MCF 10A (cell line): ENCODE data around the gene RDH11. TPM values are rescaled to one million over a fixed set of nuclear protein-coding genes. Genes with fewer than 3 reads are reported as not detected.

Source experiments
- BruUV-seq: library from RNA; stranded (reverse); fragments of 400-500 nt; replicated peaks from 2 replicates; lab custom pipeline; 2021; lab: Mats Ljungman, UMichigan
- CTCF ChIA-PET: fragments of 300-600 bp; sonication (Branson Sonifier 250); formaldehyde crosslinking; extraction: SDS; loops from one replicate; lab custom pipeline; 2021; ENCODE audit warnings: antibody characterized with exemption, inconsistent platforms; lab: Yijun Ruan, JAX
- POLR2A ChIA-PET: fragments of 300-600, 350-650 bp; sonication (Branson Sonifier 250); formaldehyde crosslinking; extraction: SDS; loops from one replicate; lab custom pipeline; 2020; ENCODE audit warnings: antibody characterized with exemption, inconsistent platforms; lab: Yijun Ruan, JAX
- DNase-seq: peaks from one replicate; pipeline ENCODE4 v3.0.0-alpha.2; 2018; ENCODE audit not compliant: unreplicated experiment
- H3K27ac Mint-ChIP-seq: one replicate; pipeline ENCODE4 v1.8.0; 2022; ENCODE audit warnings: mild to moderate bottlenecking, low read depth, mixed read lengths; ENCODE audit not compliant: unreplicated experiment
- H3K27me3 Mint-ChIP-seq: one replicate; pipeline ENCODE4 v1.8.0; 2022; ENCODE audit warnings: mixed read lengths; ENCODE audit not compliant: insufficient read depth, unreplicated experiment
- H3K36me3 Mint-ChIP-seq: one replicate; pipeline ENCODE4 v1.8.0; 2022; ENCODE audit warnings: mild to moderate bottlenecking, moderate library complexity, mixed read lengths; ENCODE audit not compliant: insufficient read depth, unreplicated experiment
- H3K4me1 Mint-ChIP-seq: one replicate; pipeline ENCODE4 v1.8.0; 2022; ENCODE audit warnings: mixed read lengths; ENCODE audit not compliant: insufficient read depth, unreplicated experiment
- H3K4me3 Mint-ChIP-seq: one replicate; pipeline ENCODE4 v1.8.0; 2022; ENCODE audit warnings: mild to moderate bottlenecking, moderate library complexity, mixed read lengths; ENCODE audit not compliant: unreplicated experiment
- H3K9me3 Mint-ChIP-seq: one replicate; pipeline ENCODE4 v1.8.0; 2022; ENCODE audit warnings: mixed read lengths; ENCODE audit not compliant: unreplicated experiment
- CTCF ChIP-seq: fragments of 200-600 bp; IDR thresholded peaks from one replicate; pipeline ENCODE4 v1.8.0; 2022; ENCODE audit warnings: antibody characterized with exemption, mild to moderate bottlenecking; ENCODE audit not compliant: unreplicated experiment
- intact Hi-C: fragments of 100-400 bp; cut with micrococcal nuclease; formaldehyde crosslinking; loops from 2 replicates; pipeline ENCODE4 v1.14.1; 2022
- total RNA-seq: library from RNA; stranded (reverse); gene quantifications from 2 replicates; pipeline ENCODE4 v1.2.3, GENCODE V29; 2022

The RDH11 gene
- total RNA-seq, 1 experiment from 2014 or later = 40.9 TPM

- POLR2A ChIA-PET = no interaction called here
- Mint-ChIP-seq H3K4me1 (peaks cover 8% of the 10 kb centered on the region), H3K9me3 (no peaks in the 10 kb centered on the region), H3K27me3 (no peaks in the 10 kb centered on the region), H3K27ac (peak overlapping the region; percentile 19), H3K4me3 (no peak overlapping the region), H3K36me3 (no peaks in the 10 kb centered on the region)
- no peak for TF ChIP-seq CTCF
- no peak for DNase-seq
- intact Hi-C loops = no loop called here
- CTCF ChIA-PET = interaction anchor here (0.5 to 1.1 kb wide), 4 partner anchors 17 to 494 kb away, joined by 3 to 4 read pairs (median 4); no protein-coding TSS in a partner anchor
- no TSS peak for BruUV-seq
Measured at GRCh38 chr14:67636361-67636919, 59.1 kb downstream of the RDH11 start.

- ChIA-PET POLR2A (interaction anchor here (0.9 kb wide), 1 partner anchor 13 kb away, joined by 4 read pairs; no protein-coding TSS in a partner anchor), CTCF (no interaction called here)
- Mint-ChIP-seq H3K4me1 (peaks cover 8% of the 10 kb centered on the region), H3K27ac (no peak overlapping the region), H3K36me3 (no peaks in the 10 kb centered on the region), H3K27me3 (no peaks in the 10 kb centered on the region), H3K4me3 (no peak overlapping the region), H3K9me3 (no peaks in the 10 kb centered on the region)
- no peak for TF ChIP-seq CTCF
- DNase-seq = no peak
- no TSS peak for BruUV-seq
- intact Hi-C loops = no loop called here
Measured at GRCh38 chr14:67633451-67634147, 62.0 kb downstream of the RDH11 start.

DNA sequence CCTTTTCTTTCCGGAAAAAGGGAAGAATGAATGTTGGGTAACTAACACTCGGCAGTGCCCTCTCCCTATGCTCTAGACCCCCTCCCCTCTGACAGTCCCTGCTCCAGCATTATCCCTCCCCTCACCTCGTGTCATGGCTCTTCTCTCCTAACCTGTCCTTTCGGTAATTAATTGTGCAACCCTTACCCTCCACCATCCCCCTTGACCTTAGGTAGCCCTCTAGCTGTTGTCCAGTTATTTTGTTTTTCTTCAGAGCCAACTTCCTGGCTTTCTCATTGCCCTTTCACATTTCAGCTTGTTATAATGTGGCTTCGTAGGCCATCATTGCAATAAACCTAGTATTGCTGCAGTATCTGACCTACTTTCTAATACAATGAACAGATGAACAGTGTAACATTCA, 64.6 kb downstream of the RDH11 start:
- ChIA-PET CTCF (interaction anchor here (1.0 kb wide), 1 partner anchor 19 kb away, joined by 4 read pairs; no protein-coding TSS in a partner anchor), POLR2A (interaction anchor here (1.2 kb wide), 1 partner anchor 11 kb away, joined by 4 read pairs; the partner anchor contains the start of gene ARG2)
- DNase-seq = no peak
- no peak for TF ChIP-seq CTCF
- Mint-ChIP-seq H3K4me1 (no peaks in the 10 kb centered on the region), H3K36me3 (no peaks in the 10 kb centered on the region), H3K4me3 (no peak overlapping the region), H3K27me3 (no peaks in the 10 kb centered on the region), H3K9me3 (no peaks in the 10 kb centered on the region), H3K27ac (no peak overlapping the region)
- intact Hi-C loops = no loop called here
- BruUV-seq = no TSS peak

- Mint-ChIP-seq H3K9me3 (no peaks in the 10 kb centered on the region), H3K27me3 (no peaks in the 10 kb centered on the region), H3K4me1 (no peaks in the 10 kb centered on the region), H3K4me3 (no peak overlapping the region), H3K27ac (no peak overlapping the region), H3K36me3 (no peaks in the 10 kb centered on the region)
- no peak for DNase-seq
- ChIA-PET POLR2A (interaction anchor here (1.2 kb wide), 1 partner anchor 10 kb away, joined by 4 read pairs; the partner anchor contains the start of gene ARG2), CTCF (interaction anchor here (0.6 to 1.0 kb wide), 4 partner anchors 11 to 1476 kb away, joined by 3 to 4 read pairs (median 4); no protein-coding TSS in a partner anchor)
- no TSS peak for BruUV-seq
- intact Hi-C loops = no loop called here
- no peak for TF ChIP-seq CTCF
Measured at GRCh38 chr14:67630186-67630585, 65.4 kb downstream of the RDH11 start.
